ENCODE measurements around the gene KRTAP6-3. TPM values are rescaled to one million over a fixed set of nuclear protein-coding genes. Genes with fewer than 3 reads are reported as not detected.

The KRTAP6-3 gene
- total RNA-seq, 1 experiment from 2014 or later, result not detected

- TF ChIP-seq CTCF (IDR thresholded peaks at IDR 0.05), result no peak
Measured at GRCh38 chr21:30552782-30553181, 39.5 kb upstream of the KRTAP6-3 start (continued).

- no peaks in the 10 kb centered on the region for H3K27me3 Mint-ChIP-seq (ENCODE audit: low read depth)
- DNase-seq (ENCODE audit: low spot score) (no peak), ATAC-seq (no peak)
- H3K9me3 Mint-ChIP-seq, result peaks cover 30% of the 10 kb centered on the region
- H3K36me3 Mint-ChIP-seq, result no peaks in the 10 kb centered on the region
- no peak overlapping the region for H3K4me3 Mint-ChIP-seq
- CTCF ChIA-PET, result no interaction called here
- TF ChIP-seq TEAD4 (CRISPR knock-in tag; IDR thresholded peaks at IDR 0.05) (no peak), MLX (CRISPR knock-in tag; IDR thresholded peaks at IDR 0.05) (no peak), ZNF138 (CRISPR knock-in tag; conservative IDR thresholded peaks at IDR 0.05) (no peak), PRDM15 (CRISPR knock-in tag; IDR thresholded peaks at IDR 0.05) (no peak), SMAD4 (CRISPR knock-in tag; IDR thresholded peaks at IDR 0.05) (no peak), GRHL2 (CRISPR knock-in tag; IDR thresholded peaks at IDR 0.05; ENCODE audit: insufficient replicate concordance, severe bottlenecking) (no peak), FOXP1 (CRISPR knock-in tag; IDR thresholded peaks at IDR 0.05; ENCODE audit: borderline replicate concordance) (no peak), GABPB1 (CRISPR knock-in tag; IDR thresholded peaks at IDR 0.05) (no peak), IRF1 (CRISPR knock-in tag; IDR thresholded peaks at IDR 0.05) (no peak), RELA (CRISPR knock-in tag; IDR thresholded peaks at IDR 0.05; ENCODE audit: borderline replicate concordance) (no peak), ZMAT4 (CRISPR knock-in tag; IDR thresholded peaks at IDR 0.05) (no peak)
- no peak overlapping the region for H3K27ac Mint-ChIP-seq
- no peaks in the 10 kb centered on the region for H3K4me1 Mint-ChIP-seq
- POLR2A ChIA-PET, result no interaction called here
Measured at GRCh38 chr21:30555095-30555494, 37.1 kb upstream of the KRTAP6-3 start.

GRCh38 chr21:30561264-30561895 lies 30.9 kb upstream of the KRTAP6-3 start, which contains the start of gene KRTAP19-7:
Gene KRTAP19-7, minus strand, starts transcription at chr21:30561314. Its CDS starts 25 bp downstream, at chr21:30561289.
- peaks cover 12% of the 10 kb centered on the region for H3K9me3 Mint-ChIP-seq
- no peaks in the 10 kb centered on the region for H3K27me3 Mint-ChIP-seq (ENCODE audit: low read depth)
- ChIA-PET POLR2A (no interaction called here), CTCF (no interaction called here)
- ATAC-seq, result no peak
- no peak within 1 kb of the TSS for H3K27ac Mint-ChIP-seq
- no peaks in the 10 kb centered on the region for H3K36me3 Mint-ChIP-seq
- no peak for DNase-seq (ENCODE audit: low spot score)
- no peaks in the 10 kb centered on the region for H3K4me1 Mint-ChIP-seq
- no peak within 1 kb of the TSS for H3K4me3 Mint-ChIP-seq
- no peak for TF ChIP-seq MLX (CRISPR knock-in tag; IDR thresholded peaks at IDR 0.05)
- TF ChIP-seq CREM (CRISPR knock-in tag; IDR thresholded peaks at IDR 0.05), result no peak
- no peak for TF ChIP-seq ZNF121 (CRISPR knock-in tag; IDR thresholded peaks at IDR 0.05)
- no peak for TF ChIP-seq NR1H2 (CRISPR knock-in tag; IDR thresholded peaks at IDR 0.05)
- TF ChIP-seq TEAD4 (CRISPR knock-in tag; IDR thresholded peaks at IDR 0.05), result no peak
- no peak for TF ChIP-seq OVOL2 (CRISPR knock-in tag; IDR thresholded peaks at IDR 0.05; ENCODE audit: borderline replicate concordance)
- TF ChIP-seq ERG (CRISPR knock-in tag; IDR thresholded peaks at IDR 0.05), result no peak
- no peak for TF ChIP-seq KAT7 (CRISPR knock-in tag; IDR thresholded peaks at IDR 0.05; ENCODE audit: borderline replicate concordance)
- TF ChIP-seq E2F4 (CRISPR knock-in tag; IDR thresholded peaks at IDR 0.05; ENCODE audit: borderline replicate concordance, low read depth), result no peak
- no peak for TF ChIP-seq IRF1 (CRISPR knock-in tag; IDR thresholded peaks at IDR 0.05)

Measured in WTC11 (cell line).